SU-DHL-6 (cell line): ENCODE results near the gene SPDYE2B.
A peak's percentile ranks its signal among the peaks of the same experiment; 100 is the strongest.
"Not testable (repeated sequence)": the region's sequence is repeated elsewhere in the genome, so short reads cannot be mapped to it uniquely, and the experiment has no call there.

Experiments
- H2AFZ ChIP-seq: fragments of 200-600 bp; sonication (generic); 2 replicates; pipeline ENCODE4 v1.6.1; 2014; ENCODE audit warnings: low read depth, mild to moderate bottlenecking, moderate library complexity, mixed read lengths, antibody characterized with exemption, low read length; ENCODE audit not compliant: severe bottlenecking
- H3F3A ChIP-seq: fragments of 200-600 bp; shearing (Covaris generic); 2 replicates; pipeline ENCODE4 v1.6.0; 2016; ENCODE audit warnings: antibody characterized with exemption, mild to moderate bottlenecking; ENCODE audit not compliant: insufficient read depth
- H3K27ac ChIP-seq: fragments of 200-600 bp; sonication (generic); 2 replicates; pipeline ENCODE4 v1.5.1; 2016; ENCODE audit warnings: low read depth, mild to moderate bottlenecking, low read length, moderate library complexity, mixed read lengths
- H3K27me3 ChIP-seq: fragments of 200-600 bp; sonication (generic), shearing (Covaris generic); 2 replicates; pipeline ENCODE4 v1.6.0; 2014; ENCODE audit warnings: mild to moderate bottlenecking, low read length
- H3K36me3 ChIP-seq: fragments of 200-600 bp; sonication (generic); 2 replicates; pipeline ENCODE4 v1.6.1; 2014; ENCODE audit warnings: mild to moderate bottlenecking, low read length, mixed read lengths
- H3K4me2 ChIP-seq: fragments of 300-600, 200-600 bp; shearing (Covaris generic), sonication (generic); 2 replicates; pipeline ENCODE4 v1.6.0; 2014; ENCODE audit warnings: low read length, low read depth, mild to moderate bottlenecking; ENCODE audit not compliant: poor library complexity, severe bottlenecking
- H3K4me3 ChIP-seq: fragments of 200-600 bp; sonication (generic); 2 replicates; pipeline ENCODE4 v1.5.1; 2014; ENCODE audit warnings: antibody characterized with exemption, low read length, mild to moderate bottlenecking, mixed read lengths; ENCODE audit not compliant: insufficient read depth, poor library complexity, severe bottlenecking
- H3K79me2 ChIP-seq: fragments of 200-600 bp; sonication (generic); 2 replicates; pipeline ENCODE4 v1.6.1; 2014; ENCODE audit warnings: mild to moderate bottlenecking, low read length, moderate library complexity; ENCODE audit not compliant: insufficient read depth
- H3K9ac ChIP-seq: fragments of 200-600 bp; sonication (generic); 2 replicates; pipeline ENCODE4 v1.7.0; 2014; ENCODE audit warnings: mild to moderate bottlenecking, low read length
- H3K9me2 ChIP-seq: fragments of 200-600 bp; sonication (generic); replicated peaks from 2 replicates; pipeline ENCODE4 v1.6.1; 2014; ENCODE audit warnings: low read length; ENCODE audit not compliant: insufficient read depth
- H3K9me3 ChIP-seq: fragments of 200-600 bp; sonication (generic); 2 replicates; pipeline ENCODE4 v1.6.1; 2014; ENCODE audit warnings: low read length, mixed read lengths; ENCODE audit not compliant: insufficient read depth
- H4K20me1 ChIP-seq: fragments of 200-600 bp; sonication (generic); 2 replicates; pipeline ENCODE4 v1.6.1; 2014; ENCODE audit warnings: low read depth, mild to moderate bottlenecking, antibody characterized with exemption, low read length, moderate library complexity, mixed read lengths

Gene SPDYE2B

DNA sequence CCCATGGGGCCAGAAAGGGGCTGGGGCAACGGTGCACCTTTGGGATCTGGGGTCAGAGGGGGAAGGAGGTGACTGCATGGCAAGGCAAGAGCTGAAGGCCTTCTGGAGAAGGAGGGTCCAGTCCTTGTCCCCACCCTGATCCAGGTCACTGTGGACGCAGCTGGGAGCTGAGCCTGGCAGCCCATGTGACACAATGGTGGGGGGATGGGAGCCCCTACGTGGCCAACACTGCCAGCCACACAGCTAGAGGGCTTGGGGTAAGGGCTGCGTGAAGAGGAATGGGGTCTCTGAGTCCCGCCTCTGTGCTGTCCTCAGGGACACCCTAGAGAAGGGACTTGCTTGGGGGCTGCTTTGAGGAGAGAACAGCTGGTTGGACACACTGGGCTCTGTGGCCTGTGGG is 30.7 kb downstream of the SPDYE2B start:
- H3K9me3 ChIP-seq, H3K4me3 ChIP-seq, H3K9me2 ChIP-seq, H3K9ac ChIP-seq, H2AFZ ChIP-seq, H3K27me3 ChIP-seq, H3K79me2 ChIP-seq, H3F3A ChIP-seq, H3K27ac ChIP-seq, H3K4me2 ChIP-seq, H3K36me3 ChIP-seq, H4K20me1 ChIP-seq: not testable (repeated sequence)

DNA sequence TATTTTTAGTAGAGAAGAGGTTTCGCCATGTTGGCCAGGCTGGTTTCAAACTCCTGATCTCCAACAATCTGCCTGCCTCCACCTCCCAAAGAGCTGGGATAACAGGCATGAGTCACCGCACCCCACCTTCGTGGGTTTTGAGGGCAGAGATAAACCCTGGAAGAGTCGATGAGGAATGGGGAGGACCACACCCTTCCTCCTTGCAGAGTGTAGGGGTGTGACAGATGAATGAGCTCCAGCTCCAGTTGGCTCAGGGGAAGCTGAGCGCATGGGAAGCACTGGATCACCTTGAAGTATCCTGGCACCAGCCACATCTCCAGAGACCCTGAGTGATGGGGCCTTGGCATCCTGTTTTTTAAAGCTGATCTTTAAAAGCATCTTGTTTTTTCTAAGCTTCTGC is 32.4 kb downstream of the SPDYE2B start:
- not testable (repeated sequence) for H3K9ac ChIP-seq, H3K36me3 ChIP-seq, H3K27ac ChIP-seq, H3K9me2 ChIP-seq, H3K9me3 ChIP-seq, H3F3A ChIP-seq, H3K27me3 ChIP-seq, H2AFZ ChIP-seq, H4K20me1 ChIP-seq, H3K79me2 ChIP-seq, H3K4me2 ChIP-seq, H3K4me3 ChIP-seq

DNA sequence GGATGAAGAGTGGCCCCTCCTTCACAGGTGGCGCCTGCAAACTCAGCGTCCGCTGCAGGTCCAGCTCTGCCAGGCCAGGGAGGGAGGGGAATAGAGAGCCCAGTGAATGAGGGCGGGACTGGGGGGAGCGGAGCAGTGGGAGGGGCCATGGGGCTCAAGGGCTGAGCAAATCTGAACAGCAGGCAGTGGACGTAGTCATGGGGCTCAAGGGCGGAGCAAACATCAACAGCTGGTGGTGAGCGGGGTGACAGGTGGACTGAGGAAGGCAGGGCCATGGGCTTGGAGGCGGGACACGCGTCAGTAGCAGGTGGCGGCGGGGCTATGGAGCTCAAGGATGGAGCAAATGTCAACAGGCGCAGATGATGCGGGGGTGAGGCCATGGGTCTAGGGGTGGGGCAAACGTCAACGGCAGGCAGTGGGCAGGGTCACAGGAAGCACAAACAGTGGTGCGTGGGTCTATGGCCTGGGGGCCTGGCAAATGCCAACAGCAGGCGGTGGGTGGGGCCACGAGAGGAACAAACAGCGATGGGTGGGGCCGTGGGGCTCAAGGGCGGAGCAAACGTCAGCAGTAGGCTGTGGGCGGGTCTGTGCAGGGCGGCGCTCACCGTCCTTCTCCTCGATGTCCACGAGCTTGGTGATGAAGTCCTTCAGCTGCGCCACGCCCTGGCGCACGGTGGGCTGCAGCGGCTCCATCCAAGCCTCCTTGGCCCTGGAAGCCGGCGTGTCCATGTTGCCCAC is 38.3 kb downstream of the SPDYE2B start:
- H3K4me2 ChIP-seq, H3K27ac ChIP-seq: not testable (repeated sequence)

DNA sequence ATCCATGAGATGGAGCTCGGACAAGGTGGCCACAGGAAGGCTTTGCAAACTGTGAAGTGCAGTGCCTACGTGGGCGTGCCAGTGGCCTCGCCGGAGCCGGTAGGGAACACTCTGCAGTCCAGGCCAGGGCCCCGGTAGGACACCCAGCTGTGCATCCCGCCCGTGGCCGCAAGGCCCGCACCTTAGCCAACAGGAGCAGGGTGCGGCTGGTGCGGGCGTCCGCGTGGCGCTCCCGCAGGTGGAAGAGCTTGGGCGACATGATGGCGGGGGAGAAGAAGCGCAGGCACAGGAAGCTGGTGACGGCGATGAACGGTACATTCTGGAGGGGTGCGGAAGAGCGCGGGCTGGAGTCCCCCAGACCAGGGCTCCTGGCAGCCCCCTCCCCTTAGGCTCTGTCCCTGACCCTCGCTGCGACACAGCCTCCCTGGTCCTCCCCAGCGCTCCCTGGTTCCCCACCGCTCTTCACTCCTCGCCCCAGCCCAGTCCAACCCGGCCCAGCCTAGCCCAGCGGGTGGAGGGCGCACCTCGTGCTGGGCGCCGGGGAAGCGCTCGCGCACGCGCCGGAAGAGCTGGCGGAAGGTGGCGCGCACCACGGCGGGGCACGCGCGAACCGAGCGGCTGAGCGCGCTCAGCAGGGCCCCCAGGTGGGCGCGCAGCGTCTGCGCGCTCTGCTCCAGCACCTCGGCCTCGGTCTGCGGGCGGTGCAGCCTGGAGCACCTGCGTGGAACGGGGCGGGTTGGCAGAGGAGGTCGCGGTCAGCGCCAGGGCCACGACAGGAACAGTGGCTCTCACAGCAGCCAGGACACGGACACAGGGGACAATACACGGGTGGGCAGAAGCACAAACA is 39.5 kb downstream of the SPDYE2B start:
- H4K20me1 ChIP-seq, H3K27me3 ChIP-seq, H3K79me2 ChIP-seq, H3K27ac ChIP-seq, H3K36me3 ChIP-seq, H3F3A ChIP-seq, H3K9me2 ChIP-seq, H3K9me3 ChIP-seq: not testable (repeated sequence)
- H2AFZ ChIP-seq, result peak overlapping the region; percentile 69
- peak overlapping the region; percentile 55 for H3K4me2 ChIP-seq
- peak overlapping the region; percentile 63 for H3K9ac ChIP-seq
- peak overlapping the region; percentile 45 for H3K4me3 ChIP-seq

More for the DNA sequence above, 38.3 kb downstream of the SPDYE2B start:
- H3K79me2 ChIP-seq, H3K27me3 ChIP-seq, H2AFZ ChIP-seq, H3K36me3 ChIP-seq, H4K20me1 ChIP-seq, H3K9ac ChIP-seq, H3K4me3 ChIP-seq, H3K9me2 ChIP-seq, H3F3A ChIP-seq, H3K9me3 ChIP-seq: not testable (repeated sequence)

DNA sequence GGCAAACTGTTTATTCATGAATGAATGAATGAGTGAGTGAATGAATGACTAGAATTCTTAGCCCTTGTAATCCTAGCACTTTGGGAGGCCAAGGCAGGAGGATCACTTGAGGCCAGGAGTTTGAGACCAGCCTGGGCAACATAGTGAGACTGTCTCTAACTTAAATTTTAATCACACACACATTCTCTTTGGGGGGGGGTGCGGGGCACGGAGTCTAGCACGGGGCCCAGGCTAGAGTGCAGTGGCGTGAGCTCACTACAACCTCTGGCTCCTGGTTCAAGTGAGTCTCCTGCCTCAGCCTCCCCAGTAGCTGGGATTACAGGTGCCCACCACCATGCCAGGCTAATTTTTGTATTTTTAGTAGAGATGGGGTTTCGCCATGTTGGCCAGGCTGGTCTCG is 40.5 kb downstream of the SPDYE2B start:
- not testable (repeated sequence) for H2AFZ ChIP-seq, H3K9ac ChIP-seq, H3K9me3 ChIP-seq, H3F3A ChIP-seq, H3K4me3 ChIP-seq, H3K27me3 ChIP-seq, H3K27ac ChIP-seq, H3K36me3 ChIP-seq, H3K79me2 ChIP-seq, H4K20me1 ChIP-seq, H3K9me2 ChIP-seq, H3K4me2 ChIP-seq

DNA sequence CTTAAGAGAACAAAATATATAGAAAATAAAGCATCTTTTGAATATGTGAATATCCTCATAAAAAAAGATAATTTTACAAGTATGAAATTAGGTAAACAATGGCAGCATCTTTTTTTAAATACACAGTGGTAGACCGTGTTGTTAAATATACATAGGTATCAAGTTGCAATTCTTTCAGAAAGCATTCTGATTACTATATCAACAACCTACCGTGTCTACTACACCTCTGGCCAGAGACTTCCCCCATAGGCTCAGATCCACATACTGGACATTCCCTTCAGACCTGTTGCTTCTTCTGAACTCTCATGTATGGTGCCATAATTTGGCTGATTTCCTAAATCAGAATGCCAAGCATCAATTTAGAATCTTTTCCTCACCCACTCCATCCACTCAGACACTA is 43.9 kb downstream of the SPDYE2B start:
- H4K20me1 ChIP-seq, H2AFZ ChIP-seq, H3F3A ChIP-seq, H3K27ac ChIP-seq, H3K4me2 ChIP-seq, H3K36me3 ChIP-seq, H3K4me3 ChIP-seq, H3K27me3 ChIP-seq, H3K79me2 ChIP-seq, H3K9me3 ChIP-seq, H3K9ac ChIP-seq, H3K9me2 ChIP-seq: not testable (repeated sequence)

DNA sequence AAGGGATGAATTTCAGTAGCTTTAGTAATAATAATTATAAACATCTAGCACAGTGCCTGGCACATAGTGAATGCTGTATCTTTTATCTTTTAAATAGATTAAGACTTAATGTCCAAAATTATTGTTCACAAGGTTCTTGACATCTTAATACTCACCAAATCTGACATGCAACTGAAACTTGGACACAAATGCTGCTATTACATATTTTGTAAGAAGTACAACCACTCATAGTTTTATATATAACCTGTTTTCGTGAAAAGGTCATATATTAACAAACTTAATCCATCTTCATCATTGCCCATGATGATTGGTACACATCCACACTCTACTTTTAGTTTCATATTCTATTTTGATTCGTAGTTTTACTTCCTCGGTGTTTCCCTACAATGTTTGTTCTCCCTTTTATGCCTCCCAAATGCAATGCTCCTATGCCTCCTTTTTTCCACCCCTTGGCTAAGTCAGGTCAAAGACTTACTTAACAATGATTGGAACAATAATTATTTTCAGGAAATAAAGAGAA is 45.0 kb downstream of the SPDYE2B start:
- H3K9me2 ChIP-seq, H3F3A ChIP-seq, H3K79me2 ChIP-seq, H3K9ac ChIP-seq, H3K27me3 ChIP-seq, H3K36me3 ChIP-seq, H3K4me3 ChIP-seq, H4K20me1 ChIP-seq, H3K27ac ChIP-seq, H2AFZ ChIP-seq, H3K4me2 ChIP-seq, H3K9me3 ChIP-seq: not testable (repeated sequence)

DNA sequence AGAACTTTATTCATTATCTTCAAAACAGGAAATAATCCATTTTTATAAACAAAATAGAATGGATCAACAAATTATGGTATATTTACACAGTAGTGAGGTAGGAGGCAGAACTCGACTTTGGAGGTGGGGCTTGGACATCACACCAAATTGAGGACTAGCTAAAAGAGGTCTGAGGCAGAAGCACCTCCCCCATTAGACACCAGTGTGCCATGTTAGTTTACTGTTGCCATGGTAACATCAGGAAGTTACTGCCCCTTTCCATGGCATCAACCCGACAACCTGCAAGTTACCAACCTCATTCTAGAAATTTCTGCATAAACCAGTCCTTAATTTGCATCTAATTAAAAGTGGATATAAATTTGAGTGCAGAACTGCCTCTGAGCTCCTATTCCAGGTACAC is 45.9 kb downstream of the SPDYE2B start:
- not testable (repeated sequence) for H3K4me3 ChIP-seq, H3K9me3 ChIP-seq, H4K20me1 ChIP-seq, H3K27me3 ChIP-seq, H3K79me2 ChIP-seq, H3F3A ChIP-seq, H3K27ac ChIP-seq, H3K9me2 ChIP-seq, H2AFZ ChIP-seq, H3K9ac ChIP-seq, H3K36me3 ChIP-seq, H3K4me2 ChIP-seq
